HG02588 (cell line): ENCODE measurements around the gene LATS2.

Source experiments
- ATAC-seq: cut with Tn5 transposase; IDR thresholded peaks from one replicate; pipeline ENCODE4 v1.9.1; 2021; ENCODE audit warnings: mild to moderate bottlenecking, moderate library complexity; ENCODE audit not compliant: unreplicated experiment

LATS2 gene

GRCh38 chr13:20923272-20923671 is 138.1 kb downstream of the LATS2 start:
- ATAC-seq, result no peak
